ENCODE measurements around the gene ALDH8A1. TPM values are rescaled to one million over a fixed set of nuclear protein-coding genes. Genes with fewer than 3 reads are reported as not detected.

ALDH8A1 gene
- total RNA-seq, 6 experiments from 2014 or later, result not detected

- H3K4me3 Mint-ChIP-seq, result no peak overlapping the region
- no peak for TF ChIP-seq CTCF (IDR thresholded peaks at IDR 0.05)
These were observed 29.2 kb upstream of the ALDH8A1 start for GRCh38 chr6:134979142-134979541.

GRCh38 chr6:134974370-134974769 is 24.5 kb upstream of the ALDH8A1 start:
- Mint-ChIP-seq H3K36me3 (ENCODE audit: low read depth) (peaks cover 35% of the 10 kb centered on the region), H3K27me3 (ENCODE audit: insufficient read depth) (no peaks in the 10 kb centered on the region; the same call in 1 of the 2 replicates), H3K4me3 (no peak overlapping the region), H3K27ac (no peak overlapping the region), H3K4me1 (ENCODE audit: low read depth) (no peaks in the 10 kb centered on the region), H3K9me3 (no peaks in the 10 kb centered on the region)
- no peak for TF ChIP-seq CTCF (IDR thresholded peaks at IDR 0.05)
- DNase-seq, result no peak

More at GRCh38 chr6:134979142-134979541, 29.2 kb upstream of the ALDH8A1 start:
- DNase-seq, result no peak
- Mint-ChIP-seq H3K9me3 (no peaks in the 10 kb centered on the region), H3K27me3 (ENCODE audit: insufficient read depth) (no peaks in the 10 kb centered on the region), H3K4me1 (ENCODE audit: low read depth) (peaks cover 7% of the 10 kb centered on the region), H3K36me3 (ENCODE audit: low read depth) (peaks cover 40% of the 10 kb centered on the region), H3K27ac (no peak overlapping the region)

- no peak for TF ChIP-seq CTCF (IDR thresholded peaks at IDR 0.05)
- H3K4me1 Mint-ChIP-seq (ENCODE audit: low read depth), result no peaks in the 10 kb centered on the region
- H3K4me3 Mint-ChIP-seq, result no peak overlapping the region
- no peak for DNase-seq
- H3K27me3 Mint-ChIP-seq (ENCODE audit: insufficient read depth), result no peaks in the 10 kb centered on the region; the same call in 1 of the 2 replicates
- no peak overlapping the region for H3K27ac Mint-ChIP-seq
- H3K9me3 Mint-ChIP-seq, result no peaks in the 10 kb centered on the region
- peaks cover 11% of the 10 kb centered on the region for H3K36me3 Mint-ChIP-seq (ENCODE audit: low read depth)
These were observed 17.8 kb upstream of the ALDH8A1 start for GRCh38 chr6:134967711-134968110.

GRCh38 chr6:134964451-134965203 is 14.7 kb upstream of the ALDH8A1 start:
- H3K36me3 Mint-ChIP-seq (ENCODE audit: low read depth), result peaks cover 28% of the 10 kb centered on the region
- no peaks in the 10 kb centered on the region for H3K27me3 Mint-ChIP-seq (ENCODE audit: insufficient read depth)
- H3K9me3 Mint-ChIP-seq, result no peaks in the 10 kb centered on the region
- H3K27ac Mint-ChIP-seq, result no peak overlapping the region
- H3K4me1 Mint-ChIP-seq (ENCODE audit: low read depth), result no peaks in the 10 kb centered on the region
- no peak for DNase-seq
- no peak for TF ChIP-seq CTCF (IDR thresholded peaks at IDR 0.05)
- H3K4me3 Mint-ChIP-seq, result no peak overlapping the region

- TF ChIP-seq CTCF (IDR thresholded peaks at IDR 0.05), result no peak
- DNase-seq, result no peak
- H3K36me3 Mint-ChIP-seq (ENCODE audit: low read depth), result peaks cover 30% of the 10 kb centered on the region
- no peak overlapping the region for H3K27ac Mint-ChIP-seq
- H3K9me3 Mint-ChIP-seq, result no peaks in the 10 kb centered on the region
- H3K27me3 Mint-ChIP-seq (ENCODE audit: insufficient read depth), result no peaks in the 10 kb centered on the region
- no peaks in the 10 kb centered on the region; the same call in 1 of the 2 replicates for H3K4me1 Mint-ChIP-seq (ENCODE audit: low read depth)
- H3K4me3 Mint-ChIP-seq, result no peak overlapping the region
These were observed 12.5 kb upstream of the ALDH8A1 start for GRCh38 chr6:134962421-134962820.

Data from HFFc6 (cell line).